PC-3 (cell line): ENCODE results near the gene E2F1. TPM values are rescaled to one million over a fixed set of nuclear protein-coding genes. Genes with fewer than 3 reads are reported as not detected.

Experiments used
- ATAC-seq: fragments of 200-7000 bp; cut with Tn5 transposase; 2 replicates; pipeline ENCODE4 v1.9.1; 2020; ENCODE audit warnings: mild to moderate bottlenecking, moderate library complexity
- BruUV-seq: library from RNA; stranded (reverse); fragments of 400-500 nt; replicated peaks from 2 replicates; lab custom pipeline; 2021; lab: Mats Ljungman, UMichigan
- CTCF ChIA-PET: fragments of 300-600 bp; sonication (Branson Sonifier 250); formaldehyde crosslinking; loops from one replicate; lab custom pipeline; 2022; ENCODE audit warnings: antibody characterized with exemption; lab: Charles Lee
- POLR2A ChIA-PET: fragments of 300-600 bp; sonication (Branson Sonifier 250); formaldehyde crosslinking; loops from one replicate; lab custom pipeline; 2022; ENCODE audit warnings: antibody characterized with exemption; ENCODE audit not compliant: unreplicated experiment; lab: Charles Lee
- DNase-seq: peaks from one replicate; pipeline ENCODE4 v3.0.0-alpha.2; 2015
- H2AFZ ChIP-seq: fragments of 300-600 bp; sonication (generic); 2 replicates; pipeline ENCODE4 v1.6.0; 2016; ENCODE audit warnings: antibody characterized with exemption, low read length
- H3F3A ChIP-seq: fragments of 300-600 bp; sonication (generic); one replicate; pipeline ENCODE4 v1.6.0; 2017; ENCODE audit warnings: antibody characterized with exemption, low read length, control low read depth, mild to moderate bottlenecking; ENCODE audit not compliant: unreplicated experiment
- H3K27ac ChIP-seq: fragments of 300-600 bp; sonication (generic); 2 replicates; pipeline ENCODE4 v1.5.1; 2016; ENCODE audit warnings: mild to moderate bottlenecking, low read length
- H3K27me3 ChIP-seq: fragments of 300-600 bp; sonication (generic); 2 replicates; pipeline ENCODE4 v1.6.1; 2016; ENCODE audit warnings: low read length, mixed read lengths
- H3K36me3 ChIP-seq: fragments of 300-600 bp; sonication (generic); 2 replicates; pipeline ENCODE4 v1.6.1; 2016; ENCODE audit warnings: low read depth, mixed run types, low read length, mixed read lengths
- H3K4me1 ChIP-seq: fragments of 300-600 bp; sonication (generic); 2 replicates; pipeline ENCODE4 v1.5.1; 2016; ENCODE audit warnings: low read length; ENCODE audit not compliant: insufficient read depth
- H3K4me2 ChIP-seq: fragments of 300-600 bp; sonication (generic); 2 replicates; pipeline ENCODE4 v1.6.0; 2016; ENCODE audit warnings: low read length
- H3K4me3 ChIP-seq: fragments of 300-600 bp; sonication (generic); 2 replicates; pipeline ENCODE4 v1.5.1; 2016; ENCODE audit warnings: mild to moderate bottlenecking, low read length, mixed read lengths
- H3K79me2 ChIP-seq: fragments of 300-600 bp; sonication (generic); 2 replicates; pipeline ENCODE4 v1.6.1; 2017; ENCODE audit warnings: low read length, mixed read lengths
- H3K9ac ChIP-seq: fragments of 300-600 bp; sonication (generic); 2 replicates; pipeline ENCODE4 v1.6.0; 2016; ENCODE audit warnings: mild to moderate bottlenecking, low read length
- H3K9me2 ChIP-seq: fragments of 300-600 bp; sonication (generic); replicated peaks from 2 replicates; pipeline ENCODE4 v1.6.1; 2016; ENCODE audit warnings: mixed run types, low read length, mixed read lengths
- H3K9me3 ChIP-seq: fragments of 300-600 bp; sonication (generic); 2 replicates; pipeline ENCODE4 v1.6.1; 2016; ENCODE audit warnings: low read length, mixed read lengths
- H4K20me1 ChIP-seq: fragments of 300-600 bp; sonication (generic); 2 replicates; pipeline ENCODE4 v1.6.1; 2016; ENCODE audit warnings: low read length, mixed read lengths
- EZH2 ChIP-seq: fragments of 300-600 bp; sonication (generic); IDR thresholded peaks from one replicate; pipeline ENCODE4 v1.6.1; 2017; ENCODE audit warnings: antibody characterized with exemption, mild to moderate bottlenecking, low read length; ENCODE audit not compliant: unreplicated experiment
- EZH2phosphoT487 ChIP-seq: fragments of 300-600 bp; sonication (generic); IDR thresholded peaks from 2 replicates; pipeline ENCODE4 v1.6.1; 2018; ENCODE audit warnings: mild to moderate bottlenecking, antibody characterized with exemption, low read length, borderline replicate concordance
- intact Hi-C: fragments of 100-400 bp; cut with micrococcal nuclease; formaldehyde crosslinking; loops from 2 replicates; pipeline ENCODE4 v1.9.0; 2023
- total RNA-seq: library from RNA; depleted of rRNA; stranded (reverse); fragments of >200 nt; gene quantifications from 2 replicates; pipeline ENCODE4 v1.2.3, GENCODE V29; 2014
- TF ChIP-seq, protein P1 (sequence below): fragments of 300-600 bp; sonication (generic); conservative IDR thresholded peaks from 2 replicates; pipeline ENCODE4 v1.5.1; 2017; ENCODE audit warnings: antibody characterized with exemption, low read depth, mild to moderate bottlenecking, low read length

Gene E2F1
- total RNA-seq, 1 experiment from 2014 or later, result 63.7 TPM

DNA sequence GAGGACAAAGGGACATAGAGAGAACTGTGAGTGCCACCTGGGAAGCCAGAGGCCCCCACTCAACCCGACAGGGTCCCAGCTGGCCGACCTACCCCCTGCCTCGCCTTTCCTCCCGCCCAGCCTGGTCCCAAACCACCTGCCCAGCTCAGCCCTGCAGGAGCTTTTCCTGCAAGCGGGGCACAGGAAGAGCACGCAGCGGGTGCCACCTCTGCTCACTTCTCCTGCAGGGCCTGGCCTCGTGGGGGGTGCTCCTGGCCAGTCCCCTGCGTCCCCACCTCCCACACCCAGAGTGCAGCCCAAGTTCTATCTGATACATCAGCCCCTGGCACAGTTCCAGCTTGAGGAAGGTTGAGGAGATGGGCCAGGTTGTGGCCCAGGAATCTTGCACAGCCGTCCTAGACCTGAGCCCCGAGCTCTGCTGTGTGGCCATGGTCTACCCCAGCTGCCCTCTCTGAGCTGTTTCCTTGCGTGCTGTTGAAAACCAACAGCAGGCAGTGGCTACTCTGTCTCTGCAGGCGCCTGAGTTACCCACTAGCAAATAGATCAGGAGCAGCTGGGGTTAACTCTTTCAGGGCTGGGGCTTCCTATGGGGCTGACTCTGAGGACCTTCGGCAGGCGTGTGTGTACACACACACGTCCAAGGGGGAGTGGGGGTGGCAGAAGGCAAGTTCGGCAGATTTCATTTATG lies 13.6 kb downstream of the E2F1 start:
- TF ChIP-seq EZH2 (no peak), EZH2phosphoT487 (no peak)
- TF ChIP-seq, protein P1, sequence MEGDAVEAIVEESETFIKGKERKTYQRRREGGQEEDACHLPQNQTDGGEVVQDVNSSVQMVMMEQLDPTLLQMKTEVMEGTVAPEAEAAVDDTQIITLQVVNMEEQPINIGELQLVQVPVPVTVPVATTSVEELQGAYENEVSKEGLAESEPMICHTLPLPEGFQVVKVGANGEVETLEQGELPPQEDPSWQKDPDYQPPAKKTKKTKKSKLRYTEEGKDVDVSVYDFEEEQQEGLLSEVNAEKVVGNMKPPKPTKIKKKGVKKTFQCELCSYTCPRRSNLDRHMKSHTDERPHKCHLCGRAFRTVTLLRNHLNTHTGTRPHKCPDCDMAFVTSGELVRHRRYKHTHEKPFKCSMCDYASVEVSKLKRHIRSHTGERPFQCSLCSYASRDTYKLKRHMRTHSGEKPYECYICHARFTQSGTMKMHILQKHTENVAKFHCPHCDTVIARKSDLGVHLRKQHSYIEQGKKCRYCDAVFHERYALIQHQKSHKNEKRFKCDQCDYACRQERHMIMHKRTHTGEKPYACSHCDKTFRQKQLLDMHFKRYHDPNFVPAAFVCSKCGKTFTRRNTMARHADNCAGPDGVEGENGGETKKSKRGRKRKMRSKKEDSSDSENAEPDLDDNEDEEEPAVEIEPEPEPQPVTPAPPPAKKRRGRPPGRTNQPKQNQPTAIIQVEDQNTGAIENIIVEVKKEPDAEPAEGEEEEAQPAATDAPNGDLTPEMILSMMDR, result no peak
- Histone ChIP-seq H3K36me3 (peaks cover 14% of the 10 kb centered on the region), H3K4me3 (peak overlapping the region; percentile 92), H3K4me2 (peak overlapping the region; percentile 88), H4K20me1 (no peaks in the 10 kb centered on the region), H3K79me2 (peaks cover 31% of the 10 kb centered on the region), H3K9me3 (no peaks in the 10 kb centered on the region), H3K27me3 (no peaks in the 10 kb centered on the region), H3K9ac (peak overlapping the region; percentile 85; the same call in 1 of the 2 replicates), H3K27ac (no peak overlapping the region), H2AFZ (no peak overlapping the region), H3K9me2 (no peaks in the 10 kb centered on the region), H3F3A (peaks cover 5% of the 10 kb centered on the region), H3K4me1 (peaks cover 30% of the 10 kb centered on the region)
- CTCF ChIA-PET, result interaction anchor here (0.5 kb wide), 1 partner anchor 615 kb away, joined by 7 read pairs; no protein-coding TSS in a partner anchor
- intact Hi-C loops, result loop anchor here (5.0 kb wide), 1 partner anchor 60 kb away; the partner anchor contains the start of gene ZNF341
- DNase-seq (no peak), ATAC-seq (no peak)
- no TSS peak for BruUV-seq
- POLR2A ChIA-PET, result no interaction called here

DNA sequence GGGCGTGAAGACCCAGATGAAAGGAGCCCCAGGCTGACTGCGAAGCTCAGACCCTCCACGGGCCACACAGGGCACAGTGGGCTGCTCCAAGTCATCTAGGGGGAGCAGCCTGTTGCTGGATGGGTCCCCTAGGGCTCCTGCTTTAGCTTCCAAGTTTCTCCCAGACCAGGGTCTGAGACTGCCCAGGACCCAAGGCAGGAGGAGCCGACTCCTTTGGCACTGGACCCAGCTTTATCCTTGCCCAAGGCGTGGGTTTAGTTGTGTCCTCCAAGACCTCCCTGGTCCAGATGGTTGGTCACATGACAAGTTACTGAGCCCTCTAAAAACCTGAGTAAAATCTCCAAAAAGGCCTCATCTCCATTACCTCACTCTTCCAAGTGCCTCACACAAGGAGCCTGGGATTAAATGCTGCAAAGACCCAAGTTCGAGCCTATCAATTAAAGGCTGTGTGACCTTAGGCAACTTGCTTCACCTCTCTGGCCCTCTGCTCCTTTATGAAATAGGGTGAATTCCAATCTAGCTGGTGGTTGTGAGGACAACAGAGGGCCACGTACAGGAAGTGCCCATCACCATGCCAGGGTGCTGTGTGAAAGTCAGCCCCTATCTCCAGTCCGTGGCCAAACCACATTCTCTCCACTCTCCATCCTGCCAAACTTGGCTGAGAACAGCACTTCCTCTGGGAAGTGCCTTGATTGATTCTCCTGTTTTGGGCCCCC lies 14.5 kb downstream of the E2F1 start:
- Histone ChIP-seq H3K27me3 (no peaks in the 10 kb centered on the region), H3K9me3 (no peaks in the 10 kb centered on the region), H3K9me2 (no peaks in the 10 kb centered on the region), H3K9ac (no peak overlapping the region), H3K27ac (no peak overlapping the region), H4K20me1 (no peaks in the 10 kb centered on the region), H3K36me3 (peaks cover 14% of the 10 kb centered on the region), H2AFZ (no peak overlapping the region), H3F3A (peaks cover 5% of the 10 kb centered on the region), H3K4me3 (no peak overlapping the region), H3K4me2 (peak overlapping the region; percentile 88), H3K79me2 (peaks cover 31% of the 10 kb centered on the region), H3K4me1 (peaks cover 31% of the 10 kb centered on the region)
- ChIA-PET POLR2A (no interaction called here), CTCF (interaction anchor here (0.5 to 0.6 kb wide), 2 partner anchors 614 to 696 kb away, joined by 3 to 7 read pairs; no protein-coding TSS in a partner anchor)
- TF ChIP-seq, protein P1, result no peak
- TF ChIP-seq EZH2, result no peak
- no peak for TF ChIP-seq EZH2phosphoT487
- no peak for ATAC-seq
- intact Hi-C loops, result loop anchor here (5.0 kb wide), 1 partner anchor 61 kb away; the partner anchor contains the start of gene ZNF341
- BruUV-seq, result TSS peak; percentile 29
- DNase-seq, result no peak
